Activated effector memory CD4-positive, alpha-beta T cell treated with anti-CD3 and anti-CD28 coated beads, Interleukin-2, amount 50 U/mL, for 16 hours (primary cell): Measurements from ENCODE around the gene CEP76.

Source experiments
- DNase-seq: peaks from one replicate; pipeline ENCODE4 v3.0.0-alpha.2; 2020

The CEP76 gene

DNA sequence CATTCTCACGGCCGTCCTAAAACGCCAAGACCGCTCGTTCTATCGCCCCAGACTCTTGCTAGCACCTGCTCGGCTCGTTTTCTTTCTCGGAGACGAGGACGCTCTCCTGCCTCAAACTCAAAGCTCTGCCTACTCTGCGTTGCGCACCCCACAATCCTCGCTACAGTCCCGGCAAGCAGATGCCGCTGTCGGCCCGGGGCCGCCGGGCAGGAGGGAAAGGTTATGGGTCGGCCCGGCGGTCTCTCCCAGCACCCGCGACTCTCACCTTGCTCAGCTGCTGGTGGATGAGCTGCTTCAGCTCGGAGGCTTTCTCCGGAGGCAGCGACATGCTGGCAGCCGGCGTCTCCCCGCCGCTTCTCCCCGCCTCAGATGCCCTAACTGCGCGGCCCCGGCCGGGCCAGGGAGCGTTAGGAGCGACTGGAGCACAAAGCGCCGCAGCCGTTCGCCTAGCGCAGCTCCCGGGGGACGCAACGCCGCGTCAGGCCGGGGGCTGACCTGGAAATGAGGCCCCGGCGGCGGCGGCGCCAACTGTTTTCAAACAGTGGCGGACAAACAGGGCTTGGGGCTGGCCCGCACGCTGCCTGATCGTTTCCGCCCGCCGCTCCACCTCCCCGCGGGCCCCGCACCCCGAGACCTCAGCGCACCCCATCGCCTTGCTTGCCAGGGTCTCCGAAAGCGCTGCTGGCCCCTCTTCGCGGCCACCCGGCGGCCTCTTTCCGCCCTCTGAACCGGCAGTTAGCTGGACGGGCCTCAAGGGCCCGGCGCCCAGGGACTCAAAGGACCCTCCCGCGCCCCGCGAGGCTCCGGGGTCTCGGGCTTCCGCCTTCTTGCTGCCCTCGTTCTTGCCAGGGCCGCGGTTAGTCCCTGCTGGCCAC, at the start of gene CEP76, which contains the start of gene PSMG2:
Gene CEP76, minus strand, starts transcription at position 503 of the 875 bp plus-strand sequence. Its CDS starts 175 bp downstream, at position 328.
Gene PSMG2, plus strand, starts transcription at position 822 of the 875 bp plus-strand sequence. CDS start 66 bp downstream, outside the sequence.
- peak; percentile 94 for DNase-seq

- DNase-seq = no peak
Measured at GRCh38 chr18:12751891-12752290, 49.4 kb upstream of the CEP76 start.

- no peak for DNase-seq
Measured at GRCh38 chr18:12751503-12751884, 49.0 kb upstream of the CEP76 start.

DNA sequence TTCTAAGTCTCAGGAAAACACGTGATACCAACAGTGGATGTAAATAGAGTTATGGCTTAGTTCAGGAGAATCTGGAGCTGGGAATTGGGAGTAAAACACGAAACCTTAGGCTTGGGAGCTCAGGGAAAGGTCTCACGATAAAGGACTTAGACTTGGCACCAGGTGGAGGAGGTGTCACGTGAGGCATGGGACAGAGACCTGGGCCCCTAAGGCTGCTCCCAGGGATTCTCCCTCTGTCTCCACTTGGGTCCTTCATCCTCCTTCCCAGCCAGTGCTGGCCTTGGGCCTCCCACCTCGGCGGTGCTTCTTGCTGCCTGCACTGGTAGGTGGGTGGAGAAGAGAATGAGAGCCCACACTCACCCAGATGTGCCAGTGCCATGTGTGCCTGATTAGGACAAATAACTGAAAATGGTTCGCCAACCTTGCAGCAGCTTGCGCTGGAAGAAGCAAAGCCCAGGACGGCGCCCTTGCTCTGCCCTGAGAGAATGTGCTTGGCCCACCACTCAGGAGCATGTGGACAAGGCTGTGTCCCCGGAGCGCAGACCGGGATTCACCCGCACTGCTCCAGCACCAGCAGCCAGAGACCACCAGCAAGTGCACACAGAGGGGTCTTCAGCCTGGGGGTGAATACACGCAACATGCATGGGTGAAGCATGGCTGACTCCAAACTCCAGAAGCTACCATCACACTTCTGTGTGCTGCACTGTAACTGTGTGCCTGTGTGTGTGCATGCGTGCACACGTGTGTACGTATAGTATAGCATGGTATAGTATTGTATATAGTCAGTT, 48.4 kb upstream of the CEP76 start:
- no peak for DNase-seq

GRCh38 chr18:12750076-12750714, 47.7 kb upstream of the CEP76 start:
- no peak for DNase-seq

DNA sequence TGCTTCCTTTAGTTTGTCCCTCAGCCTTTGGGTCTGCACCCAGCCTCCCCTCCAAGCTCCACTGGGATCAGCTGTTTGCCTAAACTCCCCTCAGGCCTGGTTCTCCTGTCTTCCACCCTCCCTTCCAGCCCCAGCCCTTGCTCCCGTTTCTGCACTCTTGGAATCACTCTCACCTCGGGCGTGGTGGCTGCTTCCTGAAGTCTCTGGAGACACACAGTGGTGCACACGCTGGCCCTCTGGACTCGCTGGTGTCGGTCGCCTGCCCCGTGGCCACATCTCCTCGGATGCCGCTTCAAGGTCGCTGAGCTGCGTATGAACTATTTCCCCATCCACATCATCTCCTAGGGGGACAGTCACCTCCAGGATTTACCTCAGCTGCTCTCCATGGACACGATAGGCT, 46.6 kb upstream of the CEP76 start:
- no peak for DNase-seq

DNA sequence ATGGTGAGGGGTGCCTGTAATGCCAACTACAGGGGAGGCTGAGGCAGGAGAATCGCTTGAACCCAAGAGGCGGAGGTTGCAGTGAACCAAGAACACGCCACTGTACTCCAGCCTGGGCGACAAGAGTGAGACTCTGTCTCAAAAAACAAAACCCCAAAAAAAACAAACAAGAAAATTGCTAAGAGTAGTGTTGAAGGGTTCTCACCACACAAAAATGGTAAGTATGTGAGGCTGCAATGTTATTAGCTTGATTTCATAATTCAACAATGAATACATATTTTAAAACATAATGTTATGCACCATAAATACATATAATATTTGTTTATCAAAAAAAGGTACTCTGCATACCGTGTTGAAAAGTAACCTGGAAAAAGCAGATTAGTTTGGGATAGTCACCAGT, 46.1 kb upstream of the CEP76 start:
- DNase-seq = no peak

DNA sequence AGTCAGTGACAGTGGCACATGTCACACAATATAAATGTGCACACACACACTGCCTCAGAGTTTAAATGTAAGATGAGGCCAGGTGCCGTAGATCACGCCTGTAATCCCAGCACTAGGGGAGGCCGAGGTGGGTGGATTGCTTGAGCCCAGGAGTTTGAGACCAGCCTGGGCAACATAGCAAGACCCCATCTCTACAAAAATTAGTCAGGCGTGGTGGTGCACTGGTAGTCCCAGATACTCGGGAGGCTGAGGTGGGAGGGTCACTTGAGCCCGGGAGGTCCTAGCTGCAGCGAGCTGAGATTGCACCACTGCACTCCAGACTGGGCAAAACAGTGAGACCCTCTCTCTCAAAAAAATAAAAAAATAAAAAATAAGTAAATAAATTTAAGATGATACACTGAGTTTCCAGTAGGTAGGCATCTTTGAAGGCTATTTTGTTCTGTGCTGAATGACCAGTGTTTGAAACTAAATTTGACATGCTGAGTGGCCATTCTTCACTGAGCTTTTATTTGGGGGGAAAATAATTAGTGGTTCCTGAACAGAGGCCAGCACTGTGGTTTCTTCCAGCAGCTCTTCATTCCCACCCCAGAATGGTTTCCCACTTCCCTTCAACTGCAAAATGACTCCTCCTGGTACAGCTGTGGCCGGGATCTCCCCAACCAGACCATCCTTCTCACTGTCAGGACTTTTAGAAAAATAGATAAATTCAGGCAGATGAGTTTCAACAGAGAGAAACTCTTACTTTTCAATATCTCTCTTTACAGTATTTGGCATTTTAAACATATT, 45.2 kb upstream of the CEP76 start:
- DNase-seq = no peak

- no peak for DNase-seq
Measured at GRCh38 chr18:12745095-12745795, 42.7 kb upstream of the CEP76 start.

GRCh38 chr18:12744103-12744502, 41.6 kb upstream of the CEP76 start:
- no peak for DNase-seq

DNA sequence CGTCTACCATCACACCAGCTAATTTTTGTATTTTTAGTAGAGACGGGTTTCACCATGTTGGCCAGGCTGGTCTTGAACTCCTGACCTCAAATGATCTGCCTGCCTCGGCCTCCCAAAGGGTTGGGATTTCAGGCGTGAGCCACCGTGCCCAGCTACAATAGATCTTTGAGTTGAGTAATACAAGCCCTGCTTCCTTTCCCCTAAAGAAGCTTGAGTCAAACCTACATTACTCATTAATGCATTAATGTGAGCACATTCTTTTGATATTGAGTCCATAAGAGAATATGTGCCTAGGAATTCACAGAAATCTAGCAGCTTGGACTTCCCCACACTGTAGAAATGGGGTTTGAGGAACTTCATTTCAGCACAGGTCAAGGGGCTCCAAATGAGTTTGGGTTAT, 39.9 kb upstream of the CEP76 start:
- no peak for DNase-seq

DNA sequence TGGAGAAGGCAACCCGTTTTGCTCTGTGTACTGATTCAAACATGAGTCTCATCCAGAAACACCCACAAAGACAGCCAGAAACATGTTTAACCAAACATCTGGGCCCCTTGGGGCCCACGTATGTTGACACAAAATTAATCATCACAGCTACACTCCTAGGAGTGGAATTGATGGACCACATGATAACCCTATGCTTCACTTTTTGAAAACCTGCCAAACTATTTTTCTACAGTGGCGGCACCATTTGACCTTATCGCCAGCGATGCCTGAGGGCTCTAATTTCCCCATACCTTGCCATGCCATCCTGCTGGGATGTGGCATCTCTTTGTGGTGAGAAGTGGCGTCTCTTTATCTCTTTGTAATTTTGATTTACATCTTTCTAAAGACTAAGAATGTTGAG, 38.8 kb upstream of the CEP76 start:
- no peak for DNase-seq

- DNase-seq = no peak
Measured at GRCh38 chr18:12737243-12737902, 34.9 kb upstream of the CEP76 start.

DNA sequence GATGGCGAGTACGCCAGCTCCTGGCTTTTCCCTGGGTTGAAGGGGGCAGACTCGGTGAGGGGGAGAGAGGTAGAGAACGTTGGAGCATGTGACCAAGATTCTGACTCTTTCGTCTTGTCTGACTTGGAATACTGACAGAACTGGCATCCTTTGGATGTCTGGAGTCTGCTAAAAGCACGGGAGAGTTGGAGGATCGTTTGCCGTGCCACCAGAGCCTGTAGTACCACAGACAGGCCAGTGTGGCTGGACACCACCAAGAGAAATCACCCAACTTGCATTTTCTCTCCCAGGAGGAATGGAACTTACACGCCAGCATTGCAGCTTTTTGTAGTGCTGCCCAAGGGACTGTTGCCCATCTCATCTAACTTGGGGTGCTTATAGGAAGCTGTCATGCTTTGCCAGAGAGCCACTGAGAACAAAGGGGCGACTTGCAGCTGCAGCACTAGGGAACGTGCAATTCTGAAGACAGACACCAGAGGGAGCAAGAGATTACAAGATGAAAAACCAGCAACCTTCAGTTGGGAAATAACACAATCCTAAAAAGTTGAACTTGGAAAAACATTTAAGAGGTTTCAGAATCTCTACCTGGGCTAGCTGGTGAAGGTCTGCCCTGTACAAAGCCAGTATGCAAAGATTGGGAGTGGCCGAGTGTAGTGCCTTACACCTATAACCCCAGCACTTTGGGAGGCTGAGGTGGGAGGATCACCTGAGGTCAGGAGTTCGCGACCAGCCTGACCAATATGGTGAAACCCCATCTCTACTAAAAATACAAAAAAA, 24.4 kb upstream of the CEP76 start:
- peak; percentile 70 for DNase-seq

GRCh38 chr18:12726331-12726730, 23.8 kb upstream of the CEP76 start:
- no peak for DNase-seq

DNA sequence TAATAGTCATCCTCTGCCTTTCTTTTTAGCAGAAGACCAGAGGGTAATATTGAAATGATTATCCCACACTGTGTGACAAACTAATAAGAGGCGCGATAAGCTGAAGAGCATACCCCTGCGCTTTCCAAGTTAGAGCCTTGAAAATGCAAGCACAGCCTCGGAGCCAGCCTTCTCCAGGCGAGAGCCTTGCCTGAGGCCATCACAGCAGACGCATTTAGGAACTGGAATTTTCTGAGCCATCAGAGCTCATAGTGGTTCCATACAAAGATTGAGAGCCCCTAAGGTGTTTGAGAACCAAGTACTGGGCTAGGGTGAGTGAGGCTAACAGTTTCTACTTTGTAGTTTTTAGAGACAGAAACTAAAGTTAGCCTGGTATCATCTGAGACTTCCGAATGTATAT, 20.2 kb upstream of the CEP76 start:
- DNase-seq = no peak

DNA sequence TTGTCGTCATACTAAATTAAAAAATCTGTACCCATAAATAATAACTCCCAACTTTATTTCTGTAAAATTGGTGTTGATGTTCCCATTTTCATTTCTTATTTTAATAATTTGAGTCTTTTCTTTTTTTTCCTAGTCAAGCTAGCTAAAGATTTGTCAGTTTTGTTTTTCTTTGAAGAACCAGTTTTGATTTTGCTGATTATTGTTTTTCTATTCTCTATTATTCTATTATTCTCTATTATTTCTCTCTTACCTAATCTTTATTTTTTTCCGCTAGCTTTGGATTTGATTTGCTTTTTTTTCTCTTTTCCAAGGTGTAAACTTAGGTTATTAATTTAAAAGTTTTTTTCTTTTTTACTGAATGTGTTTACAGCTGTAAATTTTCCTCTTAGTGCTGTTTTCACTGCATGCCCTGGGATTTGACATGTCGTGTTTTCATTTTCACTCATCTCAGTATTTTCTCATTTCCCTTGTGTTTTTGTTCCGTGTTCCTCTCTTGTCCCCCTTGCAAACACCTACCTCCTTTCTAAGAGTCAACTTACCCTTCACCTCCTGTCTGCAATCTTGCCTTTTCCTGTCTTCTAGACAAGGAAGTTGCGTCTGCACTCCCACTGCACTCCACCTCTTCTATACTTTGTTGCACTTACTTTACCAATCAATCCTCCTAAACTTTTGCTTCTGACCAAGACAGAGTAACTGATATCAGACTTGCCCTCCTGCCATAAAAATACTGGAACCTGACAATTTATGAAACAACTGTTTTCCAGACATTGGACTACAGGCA, 19.2 kb upstream of the CEP76 start:
- no peak for DNase-seq

DNA sequence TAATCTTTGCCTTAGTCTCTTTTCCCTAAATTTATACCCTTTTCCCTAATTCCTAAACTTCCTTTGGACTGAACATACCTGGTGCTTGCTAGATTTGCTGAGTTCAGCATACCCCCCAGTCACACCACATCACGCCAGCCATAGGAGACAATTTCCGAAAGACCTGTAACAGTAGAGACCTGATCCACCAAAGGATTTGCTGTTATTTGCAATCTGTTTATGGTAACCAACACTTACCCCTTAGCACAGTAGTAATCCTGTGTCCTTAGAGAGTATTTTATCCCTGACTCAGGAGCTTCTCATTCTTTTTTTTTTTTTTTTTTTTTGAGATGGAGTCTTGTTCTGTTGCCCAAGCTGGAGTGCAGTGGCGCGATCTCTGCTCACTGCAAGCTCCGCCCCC, 8.9 kb upstream of the CEP76 start:
- no peak for DNase-seq

GRCh38 chr18:12703664-12704063, 1.1 kb upstream of the CEP76 start:
- no peak for DNase-seq

- DNase-seq = no peak
Measured at GRCh38 chr18:12703096-12703567, 609 bp upstream of the CEP76 start.
